Muscle of back (tissue), 11 donors: ENCODE results near the gene UBE3D. TPM values are rescaled to one million over a fixed set of nuclear protein-coding genes. Genes with fewer than 3 reads are reported as not detected.
"Not testable (repeated sequence)": the region's sequence is repeated elsewhere in the genome, so short reads cannot be mapped to it uniquely, and the experiment has no call there.

ENCODE experiments used
- DNase-seq, 3 donors: peaks; one replicate each; pipeline versions ENCODE4 v3.0.0 to v3.0.0-alpha.2; 2013
- polyA plus RNA-seq, 10 donors: library from polyadenylated mRNA; unstranded; fragments of 120-200 nt; gene quantifications; one replicate each; pipeline ENCODE4 v1.2.1, GENCODE V29; 2013; ENCODE audit not compliant: insufficient read length in 10 of 10

Gene UBE3D
- polyA plus RNA-seq, 10 donors = 5.1 to 16.5 (median 8.7) TPM

DNA sequence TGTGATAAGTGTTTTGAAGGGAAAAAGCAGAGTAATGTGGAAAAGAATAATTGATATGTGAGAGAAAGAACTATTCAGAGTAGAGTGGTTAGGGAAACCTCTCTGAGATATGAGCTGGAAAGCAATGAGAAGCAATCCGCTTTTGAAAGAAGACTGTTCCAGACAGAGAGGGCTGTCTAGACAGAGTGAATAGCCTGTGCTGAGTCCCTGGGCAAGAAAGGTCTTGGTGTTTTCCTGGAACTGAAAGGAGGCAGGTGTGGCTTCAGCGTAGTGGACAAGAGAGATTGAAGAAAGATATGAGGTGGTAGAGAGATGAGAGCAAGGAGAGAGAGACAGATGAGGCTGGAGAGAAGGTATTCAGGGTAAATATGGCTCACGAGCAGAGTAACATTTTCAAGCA, 190.8 kb downstream of the UBE3D start:
- DNase-seq = no peak

- no peak for DNase-seq
Measured at GRCh38 chr6:82872185-82872584, 193.5 kb downstream of the UBE3D start.

DNA sequence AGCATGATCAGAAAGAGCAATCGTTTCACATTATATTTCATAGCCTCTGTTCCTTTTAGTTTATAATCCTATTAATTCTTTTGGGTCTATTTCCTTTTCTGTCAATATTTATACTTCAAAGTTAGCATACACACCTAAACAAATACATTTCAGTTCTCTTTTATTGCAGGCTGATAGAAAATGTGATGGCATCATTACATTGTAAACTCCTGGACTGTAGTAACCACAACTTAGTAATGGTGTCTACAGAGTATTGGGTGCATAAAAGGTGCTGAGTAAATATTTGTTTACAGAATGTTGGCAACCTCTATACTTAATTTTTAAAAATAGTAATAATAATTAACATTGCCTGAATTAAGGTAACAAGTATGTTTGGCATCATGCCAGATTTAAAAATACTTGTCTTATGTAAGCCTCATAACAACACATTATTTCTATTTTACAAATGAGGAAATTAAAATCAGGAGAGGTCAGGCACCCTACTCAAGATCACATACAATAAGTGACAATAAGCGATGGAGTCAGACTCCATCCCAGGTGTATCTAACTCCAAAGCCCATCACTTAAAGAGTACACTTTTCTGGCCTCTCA, 195.0 kb downstream of the UBE3D start:
- no peak for DNase-seq

GRCh38 chr6:82869493-82869892, 196.1 kb downstream of the UBE3D start:
- no peak for DNase-seq

DNA sequence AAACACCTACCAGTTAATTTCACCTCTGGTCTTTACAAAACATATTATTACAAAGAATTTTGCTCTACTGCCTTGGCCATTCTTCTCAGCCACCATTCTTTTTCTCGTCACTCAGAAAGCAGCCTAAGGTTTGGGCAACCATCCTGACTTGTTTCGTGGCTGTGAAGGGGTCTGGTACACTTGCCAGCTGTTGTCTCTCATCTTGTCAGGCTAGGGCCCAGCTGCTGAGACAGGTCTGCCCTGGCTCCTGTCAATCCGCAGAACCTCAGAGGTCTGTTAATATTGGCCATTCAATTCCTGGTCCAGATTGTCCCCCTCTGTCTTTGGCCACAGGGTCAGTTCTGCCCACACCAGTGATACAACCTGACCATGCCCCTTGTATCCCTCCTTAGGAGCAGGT, 197.7 kb downstream of the UBE3D start:
- DNase-seq = no peak

- DNase-seq = no peak
Measured at GRCh38 chr6:82866446-82866845, 199.2 kb downstream of the UBE3D start.

- no peak for DNase-seq
Measured at GRCh38 chr6:82865461-82865860, 200.2 kb downstream of the UBE3D start.

- no peak for DNase-seq
Measured at GRCh38 chr6:82863781-82864180, 201.9 kb downstream of the UBE3D start.

DNA sequence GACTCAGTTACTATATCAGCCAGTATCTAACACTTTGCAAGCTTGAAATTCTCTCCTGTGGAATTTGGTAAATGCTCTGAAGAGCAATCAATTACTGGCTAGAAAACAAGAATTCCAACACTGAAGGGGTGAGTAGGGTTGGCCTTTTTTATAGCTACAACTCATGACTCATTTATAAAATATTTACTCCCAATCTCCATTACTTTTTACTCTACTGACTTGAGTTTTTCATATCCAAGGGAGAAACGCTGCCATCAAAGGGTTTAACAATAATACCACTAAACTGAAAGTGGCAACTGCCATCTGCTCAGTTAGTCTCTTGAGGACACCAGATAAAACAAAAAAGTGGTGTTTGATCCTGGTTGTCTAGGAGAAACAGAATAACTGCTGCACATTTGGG, 203.1 kb downstream of the UBE3D start:
- DNase-seq = peak in 1 of 3 donors; percentile 59

GRCh38 chr6:82861121-82861520, 204.5 kb downstream of the UBE3D start:
- DNase-seq = no peak

- DNase-seq = not testable (repeated sequence)
Measured at GRCh38 chr6:82856077-82856476, 209.6 kb downstream of the UBE3D start.

- not testable (repeated sequence) for DNase-seq
Measured at GRCh38 chr6:82852904-82853303, 212.7 kb downstream of the UBE3D start.

DNA sequence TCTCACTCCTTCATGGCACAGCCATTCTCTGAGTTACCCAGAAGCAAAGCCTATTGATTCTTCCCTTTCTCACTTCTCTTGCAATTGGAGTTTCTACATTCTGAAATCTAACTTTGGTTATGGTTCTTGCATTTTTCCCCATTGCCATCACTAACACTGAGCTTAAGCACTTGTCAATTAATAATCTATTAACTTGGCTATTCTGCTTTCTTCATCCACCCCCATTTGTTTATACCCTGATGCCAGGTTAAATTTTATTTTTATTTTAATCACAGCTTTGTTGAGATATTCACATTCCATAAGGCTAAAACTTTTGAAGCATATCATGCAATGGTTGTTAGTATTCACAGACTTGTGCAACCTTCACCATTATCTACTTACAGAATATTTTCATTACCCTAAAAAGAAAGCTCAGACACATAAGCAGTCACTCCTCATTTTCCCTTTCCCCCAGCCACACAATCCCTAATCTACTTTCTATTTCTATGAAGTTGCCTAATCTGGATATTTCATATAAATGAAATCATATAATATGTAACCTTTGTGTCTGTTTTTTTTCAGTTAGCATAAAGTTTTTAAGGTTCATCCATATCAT, 222.3 kb downstream of the UBE3D start:
- no peak for DNase-seq

- DNase-seq = peak in 1 of 3 donors; percentile 14
Measured at GRCh38 chr6:82842721-82843120, 222.9 kb downstream of the UBE3D start.

Other genes starting within 250 kb of the UBE3D start
- 10 to 100 TPM; 11.4 to 19.3 (median 15.5) TPM for gene DOP1A, start 1.8 kb upstream of the UBE3D start, polyA plus RNA-seq
- gene PGM3, start 127.4 kb upstream of the UBE3D start, polyA plus RNA-seq = 10 to 100 TPM; 31.2 to 53.2 (median 39.9) TPM
- gene RWDD2A, start 127.5 kb upstream of the UBE3D start, polyA plus RNA-seq = 1 to 10 TPM; 2.4 to 5.4 (median 3.8) TPM